GM23338 (cell line): ENCODE measurements around the gene SMTNL2.

Source experiments
- CREB1 ChIP-seq: fragments of 250-450 bp; sonication (Bioruptor Pico); IDR thresholded peaks from 2 replicates; pipeline ENCODE4 v1.5.0; 2020; ENCODE audit warnings: low read depth, mild to moderate bottlenecking, moderate library complexity
- CTCF ChIP-seq, 2 experiments: fragments of 200-600 bp in 1 of 2; sonication (generic) in 1 of 2; conservative IDR thresholded peaks; 2 replicates each; pipeline versions ENCODE4 v1.5.1 to v1.6.1; 2016 to 2017; ENCODE audit warnings: antibody characterized with exemption in 2 of 2, low read depth in 2 of 2, mild to moderate bottlenecking in 2 of 2, moderate library complexity in 1 of 2
- EZH2 ChIP-seq: fragments of 200-600 bp; sonication (generic); IDR thresholded peaks from one replicate; pipeline ENCODE4 v1.8.0; 2017; ENCODE audit warnings: antibody characterized with exemption, mild to moderate bottlenecking, low read depth; ENCODE audit not compliant: unreplicated experiment
- EZH2phosphoT487 ChIP-seq: fragments of 200-600 bp; sonication (generic); IDR thresholded peaks from one replicate; pipeline ENCODE4 v1.8.1; 2018; ENCODE audit warnings: antibody characterized with exemption; ENCODE audit not compliant: unreplicated experiment
- POLR2AphosphoS5 ChIP-seq: IDR thresholded peaks from 2 replicates; pipeline ENCODE4 v1.6.1; 2016; ENCODE audit warnings: antibody characterized with exemption, low read depth
- REST ChIP-seq: IDR thresholded peaks from one replicate; pipeline ENCODE4 v1.6.1; 2018; ENCODE audit warnings: antibody characterized with exemption; ENCODE audit not compliant: unreplicated experiment
- STAT1 ChIP-seq: IDR thresholded peaks from one replicate; pipeline ENCODE4 v1.6.1; 2016; ENCODE audit warnings: antibody characterized with exemption; ENCODE audit not compliant: unreplicated experiment
- ZNF331 ChIP-seq: fragments of 250-450 bp; sonication (Bioruptor Pico); IDR thresholded peaks from 2 replicates; pipeline ENCODE4 v1.5.0; 2020; ENCODE audit warnings: low read depth, mild to moderate bottlenecking, moderate library complexity

- no peak for TF ChIP-seq POLR2AphosphoS5
- no peak for TF ChIP-seq CTCF (conservative IDR thresholded peaks at IDR 0.05; ENCODE audit: low read depth in 2 of 2)
- no peak for TF ChIP-seq REST
- no peak for TF ChIP-seq EZH2phosphoT487
- TF ChIP-seq STAT1: no peak
- TF ChIP-seq CREB1 (CRISPR knock-in tag): no peak
- no peak for TF ChIP-seq EZH2
- TF ChIP-seq ZNF331 (CRISPR knock-in tag): no peak
These were observed 34.4 kb upstream of the SMTNL2 start for GRCh38 chr17:4549781-4550533.
